Measurements from ENCODE around the gene TAS1R3.
A peak's percentile ranks its signal among the peaks of the same experiment; 100 is the strongest.
"Not testable (repeated sequence)": the region's sequence is repeated elsewhere in the genome, so short reads cannot be mapped to it uniquely, and the experiment has no call there.

The TAS1R3 gene

GRCh38 chr1:1354271-1355247, 23.5 kb downstream of the TAS1R3 start:
- no peak for DNase-seq (ENCODE audit: low spot score)

- no peak for DNase-seq (ENCODE audit: low spot score)
These were observed 24.3 kb downstream of the TAS1R3 start for GRCh38 chr1:1355416-1355815.

- DNase-seq (ENCODE audit: low spot score), result no peak
These were observed 25.2 kb downstream of the TAS1R3 start for GRCh38 chr1:1356166-1356795.

- no peak for DNase-seq (ENCODE audit: low spot score)
These were observed 25.8 kb downstream of the TAS1R3 start for GRCh38 chr1:1356796-1357401.

- DNase-seq (ENCODE audit: low spot score), result no peak
These were observed 26.9 kb downstream of the TAS1R3 start for GRCh38 chr1:1357871-1358432.

GRCh38 chr1:1358433-1359271, 27.6 kb downstream of the TAS1R3 start, which contains the start of gene MXRA8:
TSS of gene MXRA8 (minus strand) at chr1:1358555. CDS start at chr1:1358504, 51 bp downstream.
- DNase-seq (ENCODE audit: low spot score), result peak; percentile 50

GRCh38 chr1:1359308-1359663, 28.2 kb downstream of the TAS1R3 start:
- no peak for DNase-seq (ENCODE audit: low spot score)

GRCh38 chr1:1359664-1360468, 28.8 kb downstream of the TAS1R3 start:
- DNase-seq (ENCODE audit: low spot score), result no peak

- DNase-seq (ENCODE audit: low spot score), result no peak
These were observed 29.6 kb downstream of the TAS1R3 start for GRCh38 chr1:1360506-1361169.

GRCh38 chr1:1361233-1361981, 30.3 kb downstream of the TAS1R3 start:
- DNase-seq (ENCODE audit: low spot score), result no peak

GRCh38 chr1:1361982-1362423, 30.9 kb downstream of the TAS1R3 start:
- DNase-seq (ENCODE audit: low spot score), result no peak

- DNase-seq (ENCODE audit: low spot score), result no peak
These were observed 33.2 kb downstream of the TAS1R3 start for GRCh38 chr1:1364266-1364665.

GRCh38 chr1:1365875-1366698, 35.0 kb downstream of the TAS1R3 start:
- no peak for DNase-seq (ENCODE audit: low spot score)

GRCh38 chr1:1366699-1367066, 35.6 kb downstream of the TAS1R3 start:
- DNase-seq (ENCODE audit: low spot score), result no peak

GRCh38 chr1:1367315-1367714, 36.2 kb downstream of the TAS1R3 start:
- DNase-seq (ENCODE audit: low spot score), result no peak

- not testable (repeated sequence) for DNase-seq (ENCODE audit: low spot score)
These were observed 39.0 kb downstream of the TAS1R3 start for GRCh38 chr1:1370094-1370493.

- DNase-seq (ENCODE audit: low spot score), result no peak
These were observed 39.8 kb downstream of the TAS1R3 start for GRCh38 chr1:1370771-1371300.

GRCh38 chr1:1371364-1371745, 40.3 kb downstream of the TAS1R3 start:
- DNase-seq (ENCODE audit: low spot score), result no peak

Measured in Ammon's horn (tissue), 1 donor.